Limb (tissue), 2 donors: ENCODE data around the gene ZG16B.

Experiments used
- DNase-seq, 2 donors: peaks; one replicate each; pipeline ENCODE4 v3.0.0-alpha.2; 2016; ENCODE audit errors: extremely low spot score in 2 of 2

The ZG16B gene

DNA sequence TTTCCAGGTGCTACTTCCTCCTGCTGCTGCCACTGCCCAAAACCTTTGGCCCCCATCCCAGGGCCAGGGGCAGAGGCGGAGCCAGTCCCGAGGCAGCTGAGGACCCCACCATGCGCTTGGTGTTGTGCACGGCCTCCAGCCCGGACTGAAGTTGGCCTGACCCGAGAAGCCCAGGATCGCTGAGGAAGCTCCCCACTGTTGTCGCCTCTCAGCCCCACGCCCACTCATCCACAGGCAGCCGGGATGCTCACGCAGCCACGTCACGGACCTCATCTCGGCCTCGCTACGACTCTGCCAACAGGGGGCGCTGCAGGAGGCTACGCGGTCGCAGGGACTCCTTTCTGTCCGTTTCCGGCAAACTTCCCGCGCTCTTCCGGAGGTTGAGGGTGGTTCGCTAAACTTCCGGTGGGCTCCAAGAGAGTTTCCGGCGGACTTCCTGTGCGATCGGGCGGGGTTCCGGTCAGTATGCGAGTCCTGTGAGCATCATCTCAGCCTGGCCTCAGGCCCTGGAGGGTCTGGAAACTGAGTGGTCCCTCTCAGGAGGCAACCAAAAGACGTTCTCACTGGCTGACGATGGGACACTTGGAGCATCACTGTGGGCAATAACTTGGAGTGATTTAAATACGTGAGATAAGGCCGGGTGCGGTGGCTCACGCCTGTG is 12.4 kb downstream of the ZG16B start:
- peak in 1 of 2 donors; percentile 32 for DNase-seq

DNA sequence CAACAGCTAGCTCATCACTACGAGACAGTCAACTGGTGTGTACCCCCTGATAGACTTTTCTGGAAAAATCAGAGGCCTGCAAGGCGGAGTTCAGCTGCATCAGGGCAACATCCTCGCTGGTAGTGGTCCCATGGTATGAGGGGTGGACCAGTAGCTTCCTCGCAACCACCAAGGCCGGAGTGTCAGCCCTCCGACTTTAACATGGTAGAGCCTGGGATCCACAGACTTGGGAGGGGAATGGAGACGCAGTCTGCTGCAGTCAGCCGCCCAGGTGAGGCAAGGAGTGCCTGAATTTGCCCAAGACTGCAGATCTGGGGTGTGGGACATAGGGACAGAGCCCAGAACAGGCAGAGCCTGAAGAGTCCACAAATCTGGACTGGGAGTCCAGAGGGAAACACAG is 13.4 kb downstream of the ZG16B start:
- DNase-seq = no peak

DNA sequence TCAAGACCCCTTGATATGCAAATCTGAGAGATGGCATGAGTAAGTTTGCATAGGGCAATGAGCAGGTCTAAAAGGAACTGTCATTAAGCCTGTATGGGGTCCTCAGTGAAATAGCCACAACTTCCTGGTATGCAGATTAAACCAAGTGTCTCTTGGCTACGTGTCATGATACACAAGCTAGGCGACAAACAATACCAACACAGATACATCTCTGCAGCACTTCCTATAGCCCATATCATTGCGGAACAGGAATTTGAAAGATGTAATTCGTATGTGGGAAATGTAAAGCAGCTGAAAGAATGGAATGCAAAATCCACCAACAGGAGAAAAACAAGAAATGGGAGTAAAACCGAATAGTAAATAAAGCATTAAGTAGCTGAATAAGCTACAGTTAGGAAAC is 15.0 kb downstream of the ZG16B start:
- no peak for DNase-seq

DNA sequence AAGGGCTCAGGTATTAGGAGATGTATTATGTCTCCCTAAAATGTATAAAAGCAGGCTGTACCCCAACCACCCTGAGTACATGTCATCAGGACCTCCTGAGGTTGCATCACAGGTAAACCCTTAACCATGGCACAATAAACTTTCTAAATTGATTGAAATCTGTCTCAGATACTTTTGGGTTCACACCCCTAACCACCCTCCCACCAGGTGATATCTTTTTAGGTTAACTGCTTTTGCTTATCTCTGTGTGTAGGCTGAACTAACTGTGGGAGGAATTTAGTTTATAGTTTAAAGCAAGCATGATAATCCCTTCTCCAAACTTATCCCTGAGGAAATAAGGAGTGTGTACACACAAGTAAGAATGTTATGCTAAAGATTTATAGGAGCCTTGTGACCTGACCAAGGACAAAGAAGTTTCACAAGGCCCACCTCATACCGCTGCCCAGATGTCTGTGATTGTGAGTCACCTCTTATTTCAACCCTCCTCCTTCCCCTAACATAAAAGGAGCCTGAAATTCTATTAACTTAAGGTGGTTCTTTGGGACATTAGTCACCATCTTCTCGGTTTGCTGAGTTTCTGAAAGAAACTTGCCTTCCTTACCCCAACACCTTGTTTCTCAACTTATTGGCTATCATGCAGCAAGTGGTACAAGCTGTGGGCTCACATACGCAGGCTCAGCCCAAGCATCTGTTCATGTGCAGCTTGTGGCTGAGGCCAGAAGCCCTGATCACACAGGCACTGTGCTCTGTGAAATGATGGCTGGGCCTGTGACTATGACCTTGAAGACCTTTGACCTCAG is 16.6 kb downstream of the ZG16B start:
- no peak for DNase-seq

DNA sequence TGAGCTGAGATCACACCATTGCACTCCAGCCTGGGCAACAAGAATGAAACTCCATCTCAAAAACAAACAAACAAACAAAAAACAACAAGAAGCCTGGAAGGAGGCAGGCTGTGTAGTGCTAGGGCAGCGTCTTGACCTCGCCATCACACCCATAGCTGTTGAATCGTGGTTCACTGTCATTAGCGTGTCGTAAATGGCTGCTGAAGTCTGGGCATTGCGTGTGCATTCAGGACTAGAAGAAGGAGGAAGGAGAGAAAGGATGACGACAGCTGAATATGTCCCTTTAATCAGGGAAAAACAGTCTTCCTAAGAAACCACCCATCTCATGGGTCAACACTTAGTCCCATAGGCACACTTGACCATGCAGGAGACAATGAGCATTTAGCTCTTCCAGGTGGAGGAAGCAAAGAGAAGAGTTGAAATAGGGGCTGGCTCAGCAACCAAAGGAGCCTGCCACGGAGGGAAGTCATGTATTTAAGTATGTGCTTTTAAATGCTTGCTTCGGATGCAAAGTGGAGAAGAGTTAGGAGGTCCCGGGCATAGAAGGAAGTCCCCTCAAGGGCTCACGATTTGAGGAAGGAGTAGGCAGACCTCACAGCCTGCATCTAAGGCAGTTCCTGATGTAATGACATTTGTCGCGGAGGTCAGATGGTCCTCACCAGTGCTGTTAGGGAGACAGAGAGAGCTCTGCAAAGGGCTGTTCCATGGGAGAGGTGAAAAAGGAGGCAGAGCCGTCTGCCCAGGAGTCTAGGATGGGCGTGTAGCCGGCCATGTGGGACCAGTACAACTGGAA is 19.0 kb downstream of the ZG16B start:
- DNase-seq = no peak

DNA sequence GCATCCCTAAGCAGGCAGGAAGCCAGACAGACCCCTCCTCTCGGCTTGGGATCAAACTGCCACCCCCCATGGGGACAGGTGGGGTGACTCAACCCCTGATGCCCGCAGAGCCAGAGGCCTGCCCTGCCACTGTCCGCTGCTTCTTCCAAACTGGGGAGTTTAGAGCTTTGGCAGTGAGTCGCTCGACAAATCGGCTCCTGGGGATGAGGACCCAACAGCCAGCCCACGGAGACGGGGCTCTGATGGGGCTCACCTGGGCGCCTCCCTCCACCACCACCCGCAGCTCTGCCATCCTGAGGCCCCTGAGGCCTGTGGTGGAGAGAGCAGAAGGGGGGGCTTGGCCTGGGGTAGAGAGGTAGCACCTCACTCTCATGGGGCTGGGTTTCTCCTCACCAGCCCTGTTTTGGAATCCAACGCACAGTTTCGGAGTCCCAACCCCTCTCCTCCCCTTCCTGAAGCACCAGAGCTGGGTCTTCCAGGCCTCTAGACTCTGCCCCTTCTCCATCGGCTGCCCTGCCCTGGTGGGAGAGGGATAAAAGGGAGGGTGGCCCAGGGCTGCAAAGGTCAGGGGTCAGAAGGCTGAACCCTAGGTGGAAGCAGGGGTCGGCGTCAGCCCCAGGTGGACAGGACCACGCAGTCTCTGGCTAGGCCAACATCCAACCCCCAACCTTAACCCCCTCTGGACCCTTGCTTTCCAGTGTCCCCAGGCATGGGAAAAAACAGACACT is 22.1 kb downstream of the ZG16B start:
- DNase-seq = no peak

DNA sequence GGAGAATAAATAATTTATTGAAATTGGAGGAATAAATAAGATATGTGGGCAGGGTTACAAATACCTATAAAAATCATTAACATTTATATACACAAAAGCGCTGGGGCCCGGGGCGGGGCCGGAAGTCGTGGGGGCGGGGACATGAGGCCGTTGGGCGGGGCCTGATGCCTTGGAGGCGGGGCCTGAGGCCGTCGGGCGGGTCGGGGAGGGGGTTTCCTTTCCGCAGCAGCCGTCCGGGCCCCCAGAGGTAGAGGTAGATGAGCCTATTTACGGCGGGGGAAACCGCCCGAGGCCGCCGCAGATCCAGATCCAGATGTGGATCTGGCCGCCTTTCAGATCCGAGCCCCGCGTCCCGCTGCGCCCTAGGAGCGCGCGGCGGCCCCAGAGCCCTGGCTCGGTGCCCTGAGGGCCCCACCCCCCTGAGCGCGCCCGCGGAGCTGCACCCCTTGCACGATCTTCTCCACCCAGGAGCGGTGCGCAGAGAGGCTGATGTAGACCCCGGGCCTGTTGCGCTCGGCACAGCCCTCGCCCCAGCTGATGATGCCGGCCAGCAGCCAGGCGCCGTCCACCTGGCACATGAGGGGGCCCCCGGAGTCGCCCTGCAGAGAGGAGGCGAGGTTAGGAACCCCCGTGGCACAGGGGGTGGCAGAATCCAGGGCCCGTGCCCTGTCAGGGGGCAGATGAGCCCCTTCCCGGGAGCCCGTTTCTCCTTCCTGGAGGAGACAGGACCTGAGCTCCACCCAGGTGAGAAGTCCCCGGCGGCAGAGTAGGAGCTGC is 22.8 kb downstream of the ZG16B start:
- DNase-seq = no peak

DNA sequence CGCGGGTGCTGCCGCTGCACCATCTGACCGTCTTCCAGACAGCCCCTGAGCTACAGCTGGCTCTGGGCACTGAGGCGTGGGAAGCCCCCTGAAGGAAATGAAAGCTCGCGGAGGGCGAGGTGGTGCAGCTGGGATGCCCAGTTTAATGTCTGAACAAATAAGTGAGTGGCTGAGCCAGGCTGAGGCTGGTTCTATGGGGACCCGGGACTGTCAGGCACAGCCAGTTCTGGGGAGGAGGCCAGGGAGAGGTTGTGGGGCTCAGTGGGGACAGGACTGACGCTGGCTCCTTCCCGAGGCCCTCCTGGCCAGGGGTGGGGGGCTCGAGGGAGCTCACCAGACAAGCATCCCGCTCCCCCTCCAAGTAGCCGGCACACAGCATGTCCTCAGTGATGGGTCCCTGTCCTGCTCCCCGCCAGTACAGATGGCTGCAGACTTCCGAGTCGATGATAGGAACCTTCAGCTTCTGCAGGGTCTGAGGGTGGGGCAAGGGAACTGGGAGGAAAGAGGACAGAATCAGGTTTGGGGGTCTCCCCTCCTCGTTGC is 23.5 kb downstream of the ZG16B start:
- no peak for DNase-seq

DNA sequence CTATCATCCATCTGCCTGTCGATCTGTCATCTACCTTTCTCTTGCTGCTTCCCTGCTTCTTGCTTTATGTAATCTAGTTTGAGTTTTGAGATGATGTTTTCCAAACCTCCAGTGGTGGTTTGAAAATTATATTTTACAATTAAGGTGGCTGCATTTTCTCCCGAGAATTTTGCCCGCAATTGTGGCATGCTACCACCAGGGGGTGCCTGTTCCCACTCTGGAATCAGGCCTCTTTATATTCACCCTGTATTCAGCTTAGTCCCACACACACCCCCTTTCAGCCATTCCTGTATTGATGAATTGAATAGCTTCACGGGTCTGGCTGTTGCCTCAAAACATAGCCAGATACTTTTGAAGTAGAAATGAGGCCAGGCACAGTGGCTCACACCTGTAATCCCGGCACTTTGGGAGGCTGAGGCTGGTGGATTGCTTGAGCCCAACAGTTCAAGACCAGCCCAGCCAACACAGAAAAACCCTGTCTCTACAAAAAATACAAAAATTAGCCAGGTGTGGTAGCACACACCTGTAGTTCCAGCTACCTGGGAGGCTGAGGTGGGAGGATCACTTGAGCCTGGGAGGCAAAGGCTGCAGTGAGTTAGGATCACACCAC is 24.7 kb downstream of the ZG16B start:
- DNase-seq = no peak

DNA sequence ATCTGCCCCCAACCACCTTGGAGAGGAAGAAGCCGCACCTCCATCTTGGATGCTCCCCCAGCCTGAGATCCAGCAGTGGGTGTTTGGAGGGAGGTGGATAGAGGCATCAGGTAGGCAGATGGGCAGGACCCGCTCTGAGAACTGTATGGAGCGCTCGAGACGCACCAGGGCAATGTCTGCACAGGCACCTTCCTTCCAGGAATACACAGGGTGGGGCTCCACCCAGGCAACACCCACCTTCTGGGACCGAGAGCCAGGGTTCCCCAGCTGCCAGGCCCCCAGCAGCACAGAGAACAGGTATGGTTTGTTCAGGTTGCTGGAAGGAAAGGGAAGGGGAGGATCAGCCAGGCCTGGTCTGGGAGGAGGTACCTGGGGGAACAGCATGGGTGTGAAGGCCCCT is 25.4 kb downstream of the ZG16B start:
- no peak for DNase-seq

DNA sequence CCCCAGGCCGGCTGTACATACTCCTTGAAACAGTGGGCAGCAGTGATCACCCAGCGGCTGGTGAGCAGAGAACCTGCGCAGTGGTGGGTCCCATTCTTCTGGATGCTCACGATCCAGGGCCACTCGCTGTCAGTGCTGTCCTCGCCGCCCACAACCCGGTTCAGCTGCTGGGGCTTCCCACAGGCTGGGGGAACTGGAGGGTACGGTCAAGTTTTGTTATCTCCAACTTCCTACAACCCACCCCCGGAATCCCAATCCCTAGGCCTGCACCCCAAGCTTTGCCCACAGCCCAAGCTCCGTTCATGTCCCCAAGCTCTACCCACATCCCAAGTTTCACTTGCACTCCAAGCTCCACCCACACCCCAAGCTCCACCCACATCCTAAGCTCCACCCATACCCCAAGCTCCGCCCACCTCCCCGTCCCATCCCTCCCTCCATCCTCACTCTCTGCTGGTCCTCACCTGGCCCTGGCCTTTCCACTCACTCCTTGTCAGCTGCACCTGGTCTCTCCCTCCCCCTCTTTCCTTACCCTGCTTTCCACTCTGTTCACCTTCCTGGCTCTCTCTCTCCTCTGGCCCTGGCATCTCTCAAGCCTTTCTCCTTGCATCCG is 26.1 kb downstream of the ZG16B start:
- no peak for DNase-seq

DNA sequence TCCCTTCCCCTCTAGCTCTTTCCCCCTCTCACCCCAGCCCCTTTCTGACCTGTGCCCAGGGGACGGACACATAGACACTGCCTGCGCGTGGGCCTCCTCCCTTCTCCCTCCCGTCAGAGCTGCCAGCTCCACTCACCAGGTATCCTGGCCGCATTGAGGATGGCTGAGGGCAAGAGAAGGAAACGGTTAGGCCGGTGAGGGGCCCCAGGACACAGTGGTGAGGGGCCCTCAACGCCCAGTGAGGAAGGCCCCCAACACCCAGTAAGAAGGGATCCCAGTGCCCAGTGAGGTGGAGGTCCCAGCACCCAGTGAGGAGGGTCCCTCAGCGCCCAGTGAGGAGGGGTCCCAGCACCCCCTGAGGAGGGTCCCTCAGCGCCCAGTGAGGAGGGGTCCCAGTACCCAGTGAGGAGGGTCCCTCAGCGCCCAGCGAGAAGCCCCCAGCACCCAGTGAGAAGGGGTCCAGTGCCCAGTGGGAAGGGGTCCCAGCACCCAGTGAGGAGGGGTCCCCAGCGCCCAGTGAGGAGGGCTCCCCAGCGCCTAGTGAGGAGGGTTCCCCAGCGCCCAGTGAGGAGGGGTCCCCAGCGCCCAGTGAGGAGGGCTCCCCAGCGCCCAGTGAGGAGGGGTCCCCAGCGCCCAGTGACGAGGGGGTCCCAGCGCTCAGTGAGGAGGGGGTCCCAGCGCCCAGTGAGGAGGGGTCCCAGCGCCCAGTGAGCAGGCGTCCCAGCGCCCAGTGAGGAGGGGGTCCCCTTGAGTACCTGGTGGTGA is 26.8 kb downstream of the ZG16B start:
- no peak for DNase-seq

DNA sequence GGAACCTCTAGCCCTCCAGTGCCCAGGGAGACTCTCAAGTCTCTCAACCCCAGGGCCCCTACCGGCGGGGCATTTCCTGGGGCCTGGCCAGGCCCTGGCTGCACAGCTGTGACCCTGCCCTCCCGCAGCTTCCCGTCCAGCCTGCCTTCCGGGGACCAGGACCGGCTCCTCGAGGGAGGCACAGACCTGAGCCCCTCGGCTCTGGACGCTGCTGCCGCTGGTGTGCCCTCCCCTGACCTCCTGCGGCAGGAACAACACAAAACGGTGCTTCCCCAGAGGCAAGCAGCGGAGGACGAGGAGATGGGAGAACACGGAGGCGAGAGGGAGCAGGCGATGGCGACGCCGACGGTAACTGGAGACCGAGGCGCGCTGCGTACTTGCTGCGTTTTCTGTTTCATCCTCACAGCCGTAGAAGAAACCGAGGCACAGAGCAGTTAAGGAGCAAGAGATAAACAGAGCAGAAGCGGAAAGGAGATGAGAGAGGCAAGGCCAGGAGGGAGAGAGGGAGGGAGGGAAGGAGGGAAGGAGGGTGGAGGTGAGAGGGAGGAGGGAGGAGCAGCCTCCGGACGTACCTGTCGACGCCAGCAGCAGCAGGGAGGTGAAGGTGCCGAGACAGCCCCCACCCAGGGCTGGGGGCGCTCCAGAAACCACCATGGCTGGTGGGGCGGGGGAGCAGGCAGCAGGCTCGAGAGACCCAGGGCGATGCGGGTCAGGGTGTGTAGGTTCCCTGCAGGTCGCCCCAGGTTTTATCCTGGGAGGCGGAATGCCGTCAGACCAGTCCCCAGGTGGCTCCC is 27.5 kb downstream of the ZG16B start, which contains the start of gene PRSS22:
Gene PRSS22, minus strand, starts transcription at position 720 of the 794 bp plus-strand sequence. Its CDS starts 66 bp downstream, at position 654.
- DNase-seq = no peak

DNA sequence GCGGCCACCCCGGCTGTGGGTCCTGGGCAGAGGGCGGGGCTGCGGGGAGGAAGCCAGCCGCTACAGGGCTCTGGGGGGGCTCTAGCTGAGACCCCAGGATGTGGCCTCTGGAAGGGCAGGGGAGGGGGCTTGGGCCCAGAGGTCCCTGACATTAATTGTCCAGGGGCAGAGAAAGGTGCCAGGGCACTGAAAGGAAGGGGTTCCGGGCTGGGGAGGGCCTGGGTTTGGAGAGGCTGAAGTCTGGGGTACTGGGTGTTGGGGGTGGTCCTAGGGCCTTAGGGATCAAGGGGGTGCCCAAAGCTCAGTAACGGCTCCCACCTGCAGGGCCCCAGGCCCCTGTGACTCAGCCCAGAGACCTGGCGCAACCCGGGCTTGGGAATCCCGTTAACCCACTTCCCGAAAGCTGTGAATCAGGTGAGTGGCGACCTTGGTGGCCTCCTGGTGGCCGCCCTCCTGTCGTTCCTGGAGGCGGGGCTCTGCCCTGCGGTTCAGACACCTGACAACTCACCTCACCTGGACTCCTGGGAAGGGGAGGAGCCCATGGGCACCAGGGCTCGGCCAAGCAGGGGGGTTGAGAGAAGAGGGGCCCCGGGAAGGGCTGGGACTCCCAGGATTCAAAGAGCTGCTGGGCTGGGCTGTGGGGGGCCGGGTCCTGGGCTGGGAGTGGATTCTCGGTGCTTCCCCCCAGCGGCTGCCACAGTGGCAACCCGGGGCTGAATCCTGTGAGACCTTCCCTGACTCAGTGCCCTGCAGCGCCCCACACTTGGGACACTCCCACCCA is 28.3 kb downstream of the ZG16B start:
- no peak for DNase-seq

DNA sequence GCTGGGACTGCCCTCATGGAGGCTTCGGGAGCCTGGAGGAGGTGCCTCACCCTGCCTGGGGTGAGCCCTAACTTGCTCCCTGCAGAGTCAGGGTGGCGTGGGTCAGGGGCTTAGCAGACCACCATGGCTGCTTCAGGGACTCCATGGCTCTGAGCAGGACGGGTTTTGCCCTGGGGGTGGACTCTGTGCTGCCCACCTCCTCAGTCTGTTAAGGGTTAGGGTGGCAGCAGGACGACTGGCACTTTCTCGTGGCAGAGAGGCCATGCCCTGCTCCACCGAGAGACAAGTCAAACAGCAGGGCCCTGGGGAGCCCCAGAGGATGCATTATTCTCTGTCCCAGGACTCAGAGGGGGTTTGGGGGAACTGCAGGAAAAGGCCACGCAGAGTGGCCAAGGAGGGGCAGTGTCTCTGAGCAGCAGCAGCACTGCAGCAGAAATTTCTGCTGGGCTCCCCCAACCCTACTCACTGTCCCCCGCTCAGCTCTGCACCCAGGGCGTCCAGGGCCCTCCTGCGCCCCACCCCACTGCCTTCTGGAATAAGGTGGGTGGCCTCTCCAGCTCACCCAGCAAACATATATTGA is 29.7 kb downstream of the ZG16B start:
- no peak for DNase-seq

DNA sequence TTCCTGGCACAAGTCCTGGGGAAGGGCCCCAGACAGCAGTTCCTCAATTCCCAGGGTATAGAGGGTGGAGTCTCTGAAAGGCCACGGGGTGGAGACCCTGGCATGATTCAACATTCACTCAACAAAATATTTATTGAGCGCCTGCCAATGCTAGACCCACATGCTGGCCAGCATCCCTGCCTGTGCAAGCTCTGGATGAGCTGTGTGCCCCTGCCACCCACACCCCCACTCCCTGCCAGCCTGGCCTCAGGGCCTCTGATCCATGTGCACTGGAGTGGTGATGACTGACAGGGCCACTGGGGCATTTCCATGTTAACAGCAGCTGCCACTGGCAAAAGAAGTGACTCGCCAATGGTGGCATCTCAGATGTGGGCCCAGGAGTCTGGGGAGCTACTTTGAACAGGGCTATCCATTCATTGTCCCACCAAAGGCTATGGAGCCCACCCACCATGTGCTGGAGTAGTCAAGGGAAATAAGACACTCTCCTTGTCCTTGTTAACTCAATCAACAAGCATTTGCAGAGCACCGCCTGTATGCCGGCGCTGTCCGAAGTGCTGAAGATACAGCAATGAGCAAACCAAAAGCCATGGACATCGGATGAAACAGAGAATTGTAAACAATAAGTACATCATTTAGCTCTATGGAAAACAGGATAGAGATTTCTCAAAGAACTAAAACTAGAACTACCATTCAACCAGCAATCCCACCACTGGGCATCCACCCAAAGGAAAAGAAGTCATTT is 30.9 kb downstream of the ZG16B start:
- DNase-seq = no peak
